Omental fat pad (tissue), 4 donors: Measurements from ENCODE around the gene PLA2G6. TPM values are rescaled to one million over a fixed set of nuclear protein-coding genes. Genes with fewer than 3 reads are reported as not detected.

Source experiments
- ATAC-seq: fragments of 150-250 bp; one replicate; pipeline ENCODE4 v1.9.1; 2016; ENCODE audit warnings: mild to moderate bottlenecking, moderate library complexity; ENCODE audit not compliant: low FRiP score
- DNase-seq: peaks from one replicate; pipeline ENCODE4 v3.0.0-alpha.2; 2019; ENCODE audit warnings: low spot score
- total RNA-seq, 4 donors: library from RNA; depleted of rRNA; stranded (reverse); fragments of >200 nt; gene quantifications; one replicate each; pipeline ENCODE4 v1.1.0, GENCODE V29; 2016
- TF ChIP-seq, protein P1 (sequence below), 3 donors: fragments of 450-650 bp; IDR thresholded peaks; one replicate each; pipeline ENCODE4 v1.5.1; 2016 to 2017; ENCODE audit warnings: antibody characterized with exemption in 3 of 3, mild to moderate bottlenecking in 3 of 3, moderate library complexity in 2 of 3

PLA2G6 gene
- total RNA-seq, 4 donors from 2014 or later: 30.8 to 58.5 (median 45.1) TPM

DNA sequence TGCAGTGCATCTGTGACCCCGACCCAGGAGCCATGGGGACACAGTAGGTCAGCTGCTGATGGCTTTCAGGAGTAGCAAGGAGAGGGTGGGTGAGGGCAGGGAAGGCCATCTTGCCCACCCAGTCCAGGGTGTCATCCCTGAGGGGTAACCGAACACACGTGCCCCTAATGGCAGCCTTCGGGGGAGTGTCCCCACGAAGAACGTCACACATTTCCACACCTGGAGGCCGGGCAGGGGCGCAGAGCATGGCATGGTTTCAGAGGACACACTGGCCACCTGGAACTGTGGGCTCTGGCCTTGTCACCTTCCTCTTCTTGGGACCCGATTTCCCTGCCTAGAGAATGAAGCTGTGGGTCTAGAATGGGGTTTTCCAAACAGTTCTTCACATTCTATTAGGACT, 51.8 kb downstream of the PLA2G6 start:
- no peak for ATAC-seq
- TF ChIP-seq, protein P1, sequence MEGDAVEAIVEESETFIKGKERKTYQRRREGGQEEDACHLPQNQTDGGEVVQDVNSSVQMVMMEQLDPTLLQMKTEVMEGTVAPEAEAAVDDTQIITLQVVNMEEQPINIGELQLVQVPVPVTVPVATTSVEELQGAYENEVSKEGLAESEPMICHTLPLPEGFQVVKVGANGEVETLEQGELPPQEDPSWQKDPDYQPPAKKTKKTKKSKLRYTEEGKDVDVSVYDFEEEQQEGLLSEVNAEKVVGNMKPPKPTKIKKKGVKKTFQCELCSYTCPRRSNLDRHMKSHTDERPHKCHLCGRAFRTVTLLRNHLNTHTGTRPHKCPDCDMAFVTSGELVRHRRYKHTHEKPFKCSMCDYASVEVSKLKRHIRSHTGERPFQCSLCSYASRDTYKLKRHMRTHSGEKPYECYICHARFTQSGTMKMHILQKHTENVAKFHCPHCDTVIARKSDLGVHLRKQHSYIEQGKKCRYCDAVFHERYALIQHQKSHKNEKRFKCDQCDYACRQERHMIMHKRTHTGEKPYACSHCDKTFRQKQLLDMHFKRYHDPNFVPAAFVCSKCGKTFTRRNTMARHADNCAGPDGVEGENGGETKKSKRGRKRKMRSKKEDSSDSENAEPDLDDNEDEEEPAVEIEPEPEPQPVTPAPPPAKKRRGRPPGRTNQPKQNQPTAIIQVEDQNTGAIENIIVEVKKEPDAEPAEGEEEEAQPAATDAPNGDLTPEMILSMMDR (IDR thresholded peaks at IDR 0.05): no peak
- DNase-seq: no peak

DNA sequence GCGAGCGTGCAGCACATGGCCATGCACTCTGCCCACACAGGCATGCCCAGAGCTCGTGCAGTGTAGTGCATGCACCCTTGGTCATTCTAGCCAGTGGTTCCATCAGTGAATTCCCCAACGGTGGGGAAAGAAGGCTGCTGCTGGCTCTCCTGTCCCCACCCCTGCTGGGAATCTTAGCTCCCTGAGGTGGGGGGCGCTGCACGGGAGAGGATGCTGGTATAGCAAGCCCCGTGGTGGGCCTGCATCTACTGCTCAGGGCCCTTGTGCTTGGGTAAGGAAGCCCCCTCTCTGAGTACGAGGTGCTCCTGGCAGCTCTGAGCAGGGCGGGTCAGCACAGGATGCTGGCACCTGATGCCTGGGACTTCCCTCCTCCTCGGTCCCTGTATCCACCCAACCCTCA, 52.6 kb downstream of the PLA2G6 start:
- TF ChIP-seq, protein P1 (IDR thresholded peaks at IDR 0.05): no peak
- ATAC-seq (no peak), DNase-seq (no peak)

DNA sequence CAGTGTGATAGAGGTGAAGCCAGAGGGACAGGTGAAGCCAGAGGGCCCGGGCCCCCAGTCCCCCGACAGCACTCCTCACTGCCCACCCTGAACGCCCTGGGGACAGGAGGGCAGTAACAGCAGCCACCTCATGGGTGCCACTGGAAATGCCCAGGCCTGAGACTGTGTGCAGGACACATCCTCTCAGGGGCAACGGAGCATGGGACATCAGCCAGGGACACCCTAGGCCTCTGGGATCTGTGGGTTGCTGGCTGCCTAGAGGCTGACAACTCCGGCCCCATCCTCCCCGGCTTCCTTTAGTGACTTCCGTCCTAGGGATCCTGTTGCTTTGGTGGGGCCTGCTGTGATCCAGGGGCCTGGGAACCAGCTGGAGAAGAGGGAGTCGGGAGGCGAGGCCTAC, 53.8 kb downstream of the PLA2G6 start:
- DNase-seq: no peak
- TF ChIP-seq, protein P1 (IDR thresholded peaks at IDR 0.05): no peak
- no peak for ATAC-seq

DNA sequence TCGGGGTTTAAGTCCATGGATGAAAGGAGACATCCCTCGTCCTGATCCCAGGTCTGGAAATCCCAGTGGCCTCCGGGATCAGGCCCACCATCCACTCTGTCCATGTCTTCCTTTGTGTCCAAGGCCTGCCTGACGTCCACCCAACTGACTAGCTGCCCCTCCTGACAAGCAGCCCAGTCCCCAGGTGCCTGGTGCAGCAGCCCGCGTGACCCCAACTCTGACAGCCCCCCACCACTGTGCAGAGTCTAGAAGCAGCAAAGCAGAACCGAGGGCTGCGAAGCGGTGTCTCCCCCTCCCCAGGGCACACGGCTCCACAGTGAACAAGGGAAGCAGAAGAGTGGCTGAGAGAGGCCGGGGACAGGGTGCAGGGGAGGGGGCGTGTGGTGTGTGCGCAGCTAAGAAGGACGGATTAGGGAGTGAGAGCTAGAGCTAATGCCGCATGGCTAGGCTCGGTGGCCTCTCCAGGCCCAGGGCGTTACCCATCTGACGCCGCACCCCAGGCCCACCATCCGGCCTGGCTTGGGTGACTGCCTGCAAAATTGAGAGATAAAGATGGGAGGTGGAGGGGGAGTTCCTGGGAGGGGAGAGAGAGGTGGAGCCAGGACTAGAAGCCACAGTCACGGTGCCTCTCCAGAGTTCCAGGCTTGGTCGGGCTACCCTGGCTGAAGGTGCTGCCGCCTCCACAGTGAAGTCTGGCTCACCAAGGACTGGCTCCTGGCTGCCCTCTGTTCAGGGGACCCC, 54.5 kb downstream of the PLA2G6 start:
- TF ChIP-seq, protein P1 (IDR thresholded peaks at IDR 0.05): no peak
- DNase-seq: no peak
- no peak for ATAC-seq

DNA sequence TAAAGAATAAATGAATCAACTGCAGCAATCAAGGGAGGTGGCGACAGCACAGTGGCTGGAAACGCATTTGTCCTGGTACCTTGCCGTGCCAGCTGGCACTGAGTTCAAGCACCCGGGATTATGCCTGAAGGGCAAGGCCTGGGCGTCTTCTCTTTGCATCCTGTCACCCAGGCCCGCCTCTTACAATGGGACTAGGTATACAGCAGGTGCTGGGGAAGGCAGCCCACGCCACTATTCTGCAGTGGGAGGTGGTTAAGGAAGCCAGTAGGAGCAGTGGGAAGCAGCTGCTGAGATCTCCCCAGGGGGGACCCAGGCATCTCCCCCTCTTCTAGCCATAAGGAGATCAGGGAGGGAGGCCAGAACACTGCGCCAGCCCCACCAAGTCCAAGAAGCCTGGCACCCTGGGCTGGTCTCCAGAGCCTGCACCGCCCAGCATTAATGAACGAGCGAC, 55.9 kb downstream of the PLA2G6 start:
- no peak for ATAC-seq
- TF ChIP-seq, protein P1 (IDR thresholded peaks at IDR 0.05): no peak
- DNase-seq: no peak

DNA sequence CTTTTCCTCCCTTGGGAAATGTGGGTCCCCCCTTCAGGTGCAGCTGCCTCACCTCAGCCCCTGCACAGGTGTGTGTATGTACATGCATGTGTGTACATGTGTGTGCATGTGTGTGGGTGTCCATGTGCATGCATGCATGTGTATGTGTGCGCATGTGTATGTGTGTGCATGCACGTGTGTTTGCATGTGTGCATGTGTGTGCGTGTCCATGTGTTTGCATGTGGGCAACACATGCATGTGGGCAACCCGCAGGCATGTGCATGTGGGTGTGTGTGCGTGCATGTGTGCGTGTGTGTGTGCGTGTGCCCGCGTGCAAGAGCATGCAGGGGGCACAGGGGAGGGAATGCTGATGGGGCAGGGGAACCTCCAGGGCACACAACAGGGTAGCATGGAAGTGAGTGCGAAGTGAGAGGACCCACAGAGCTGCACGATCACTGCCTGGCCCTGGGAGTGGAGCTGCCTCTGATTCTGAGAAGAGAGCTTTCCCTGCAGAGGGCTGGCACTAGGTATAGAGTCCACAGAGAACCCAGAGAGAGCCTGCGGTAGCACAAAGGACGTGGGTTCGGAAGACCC, 56.5 kb downstream of the PLA2G6 start:
- ATAC-seq (no peak), DNase-seq (no peak)
- TF ChIP-seq, protein P1 (IDR thresholded peaks at IDR 0.05): no peak
